Germinal center (tissue), 1 donor: ENCODE data around the gene SMIM41.

Experiments used
- DNase-seq: peaks from one replicate; pipeline ENCODE4 v3.0.0; 2012; ENCODE audit warnings: mixed read lengths, low spot score

The SMIM41 gene

DNA sequence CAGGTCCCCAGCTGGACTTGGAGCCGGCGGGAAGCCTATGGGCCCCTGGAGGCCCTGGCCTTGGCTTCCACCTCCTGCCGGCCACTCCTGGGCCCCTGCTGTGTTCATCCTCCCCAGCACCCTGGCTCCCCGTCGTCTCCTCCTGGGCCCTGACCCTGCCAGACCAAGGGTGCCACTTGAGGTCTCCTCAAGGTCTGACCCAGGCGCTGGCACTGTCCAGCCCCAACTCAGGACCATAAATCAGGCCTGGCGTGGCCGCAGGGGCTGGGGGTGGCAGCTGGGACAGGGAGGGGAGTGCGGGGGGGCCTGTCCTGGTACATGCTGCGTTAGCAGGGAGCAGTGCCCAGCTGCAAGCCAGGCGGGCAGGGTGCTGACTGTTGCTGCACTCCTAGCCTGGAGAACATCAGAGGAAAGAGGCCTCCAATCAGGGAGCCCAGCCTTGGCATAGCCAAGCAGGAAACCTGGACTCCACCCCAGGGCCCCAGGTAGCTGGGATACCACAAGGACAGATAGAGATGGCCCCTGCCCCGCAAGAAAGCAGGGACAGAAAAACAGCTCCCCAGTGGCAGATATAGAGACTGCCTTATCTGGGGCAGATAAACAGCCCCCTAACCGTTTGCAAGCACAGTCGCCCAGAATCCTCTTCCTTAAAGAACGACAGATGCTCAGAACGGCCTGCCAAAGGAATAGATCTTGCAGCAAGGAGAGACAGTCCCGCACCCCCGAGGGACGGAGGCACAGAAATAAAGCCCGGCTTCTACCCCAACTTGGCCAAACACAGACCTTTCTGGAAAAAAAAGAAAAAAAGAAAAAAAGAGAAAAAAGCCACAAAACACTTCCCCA is 16.2 kb upstream of the SMIM41 start:
- no peak for DNase-seq

DNA sequence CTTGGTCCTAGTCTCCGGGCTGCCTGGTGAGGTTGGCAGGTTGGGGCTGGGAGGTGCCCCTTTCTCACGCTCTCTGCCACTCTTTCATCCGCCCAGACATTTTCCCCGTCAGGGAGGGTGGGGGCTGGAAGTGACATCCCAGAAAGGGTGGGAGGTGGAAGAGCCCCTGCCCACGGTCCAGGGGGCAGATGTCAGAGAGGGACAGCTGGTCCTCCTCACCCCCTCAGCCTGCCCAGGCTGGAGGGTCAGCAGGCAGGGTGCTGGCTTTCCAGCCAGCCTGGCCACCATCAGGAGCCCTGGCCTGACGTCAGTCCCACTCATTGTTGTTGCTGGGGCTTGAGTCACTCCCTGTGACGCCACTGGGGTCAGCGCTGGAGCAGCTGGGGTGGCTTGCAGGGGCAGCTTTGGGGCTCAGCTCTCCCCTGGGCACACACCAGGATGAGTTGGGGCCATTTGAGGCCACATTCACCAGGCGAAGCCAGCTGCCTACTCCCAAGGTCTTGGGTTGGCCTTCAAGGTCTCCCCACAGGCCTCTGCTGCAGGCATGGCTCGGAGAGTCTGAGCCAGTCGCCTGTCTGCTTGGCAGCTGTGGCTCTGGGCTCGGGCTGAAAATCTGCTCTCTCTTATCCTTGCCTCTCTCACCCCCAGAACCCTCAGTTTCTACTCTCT is 15.4 kb upstream of the SMIM41 start:
- no peak for DNase-seq

DNA sequence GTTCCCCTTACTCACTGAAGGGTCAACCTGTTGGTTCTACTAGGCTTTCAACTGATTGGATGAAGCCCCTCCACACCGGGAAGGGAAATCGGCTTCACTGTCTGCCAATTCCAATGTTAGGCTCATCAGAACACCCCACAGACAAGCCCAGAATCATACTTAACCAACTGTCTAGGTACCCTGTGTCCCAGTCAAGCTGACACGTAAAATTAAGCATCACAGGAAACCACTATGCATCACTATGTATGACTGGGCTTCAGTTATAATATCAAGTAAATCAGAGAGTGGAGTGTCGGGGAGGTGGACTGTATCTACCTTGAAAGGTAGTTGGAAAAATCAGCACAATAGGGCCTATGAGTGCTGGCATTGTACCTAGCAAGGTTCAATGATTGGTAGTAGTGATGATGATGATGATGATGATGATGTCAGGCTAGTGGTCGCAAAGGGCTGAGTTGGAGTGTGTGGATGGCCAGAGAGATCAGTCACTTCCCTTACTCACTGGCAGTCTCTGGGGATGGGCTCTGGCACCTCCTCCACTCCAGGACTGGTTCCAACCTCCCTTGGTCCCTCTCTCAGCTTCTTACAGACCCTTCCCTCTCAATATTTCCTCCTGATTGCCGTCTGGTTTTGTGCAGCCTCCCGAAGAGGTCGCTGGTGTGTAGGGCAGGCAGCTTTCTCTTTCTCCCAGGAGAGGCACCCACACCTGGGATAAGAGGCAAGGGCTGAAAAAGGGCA is 13.0 kb upstream of the SMIM41 start:
- no peak for DNase-seq

DNA sequence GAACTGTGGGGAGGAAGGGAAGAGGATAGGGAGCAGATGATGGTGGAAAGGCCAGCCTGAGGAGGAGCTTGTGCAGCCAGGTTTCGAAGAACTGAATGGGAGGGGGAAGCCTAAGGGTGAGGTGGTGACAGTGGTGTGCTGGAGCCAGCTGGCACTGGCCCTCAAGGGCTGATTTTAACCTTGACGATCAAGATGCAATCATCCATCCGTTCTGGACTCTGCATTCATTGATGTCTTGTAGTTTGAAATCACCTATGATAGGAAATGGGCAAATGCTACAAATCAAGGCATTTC is 12.5 kb upstream of the SMIM41 start:
- no peak for DNase-seq

DNA sequence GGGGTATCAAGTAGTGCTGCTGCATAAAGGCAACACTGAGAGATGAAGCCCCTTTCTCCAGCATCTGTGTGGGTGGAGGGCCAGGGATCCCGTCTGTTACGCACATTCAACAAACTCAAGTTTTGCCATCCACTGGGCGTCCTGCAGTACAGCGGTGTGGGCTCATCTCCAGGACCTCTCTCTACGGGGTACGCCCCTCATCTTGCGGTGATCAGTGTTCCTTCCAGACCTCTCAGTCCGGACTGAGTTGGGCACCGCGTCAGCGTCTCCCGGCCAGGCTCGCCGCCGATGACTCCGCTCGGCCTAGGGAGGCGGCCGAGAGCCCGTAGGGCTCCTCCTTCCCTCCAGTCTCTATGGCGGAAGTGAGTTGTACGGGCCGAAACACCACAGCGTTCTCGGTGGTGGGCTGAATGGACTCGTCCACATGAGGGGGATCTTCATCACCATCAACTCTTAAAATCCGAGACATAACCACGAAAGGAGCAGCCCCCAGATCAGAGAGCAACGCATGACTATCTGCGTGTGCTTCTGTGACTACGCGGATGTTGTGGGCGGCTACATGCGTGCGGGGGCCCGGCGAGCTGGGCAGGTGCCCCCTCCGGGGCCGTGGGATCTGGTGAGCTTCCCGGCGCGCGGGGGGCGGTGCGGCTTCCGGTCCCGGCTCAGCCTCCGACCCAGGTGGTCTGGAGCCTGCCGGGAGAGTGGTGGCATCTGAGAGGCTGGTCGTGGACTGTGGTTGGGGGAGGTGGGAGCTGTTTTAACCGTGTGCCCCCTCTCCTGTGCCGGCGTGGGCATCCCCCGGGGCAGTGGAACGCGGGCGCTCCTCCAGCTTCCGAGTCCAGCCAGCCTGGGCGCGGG is 9.9 kb upstream of the SMIM41 start, which contains the start of gene ATG101:
Gene ATG101 (plus strand): TSS at position 652 of the 858 bp plus-strand sequence. CDS start 3,673 bp downstream, outside the sequence.
- peak; percentile 94 for DNase-seq

DNA sequence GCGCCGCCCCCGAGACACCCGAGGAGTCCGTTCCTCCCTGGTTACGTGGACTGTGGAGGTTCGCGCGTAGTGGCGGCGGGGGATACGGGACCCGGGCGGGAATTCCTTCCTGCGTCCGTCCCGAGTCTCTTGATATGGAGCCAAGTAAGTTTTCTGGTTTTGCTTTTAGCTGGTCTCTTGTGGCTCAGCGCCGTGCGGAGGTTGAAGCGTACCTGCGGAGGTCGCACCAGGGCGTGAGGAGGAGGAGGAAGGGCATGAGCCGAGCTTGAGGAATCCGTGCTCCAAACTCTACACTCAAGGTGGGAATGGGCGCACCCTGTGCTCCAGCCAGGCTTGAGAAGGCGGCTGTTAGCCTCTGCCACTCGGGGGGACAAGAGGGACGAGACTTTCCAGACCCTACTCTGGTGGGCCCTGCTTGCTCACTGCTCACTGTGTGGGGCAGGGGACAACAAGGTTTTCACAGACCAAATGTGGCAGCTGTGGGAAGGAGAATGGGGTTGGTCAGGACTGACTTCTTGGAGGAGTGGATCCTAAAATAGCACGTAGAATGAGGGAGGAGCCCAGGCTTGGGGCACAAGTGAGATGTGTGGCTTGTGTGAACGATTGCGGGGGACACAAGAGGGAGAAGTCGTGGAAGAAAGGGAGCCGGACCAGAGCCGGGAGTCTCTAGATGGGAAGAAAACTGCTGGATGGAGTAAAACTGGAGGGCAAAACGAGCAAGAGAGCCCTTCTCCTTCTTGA is 9.1 kb upstream of the SMIM41 start:
- no peak for DNase-seq

DNA sequence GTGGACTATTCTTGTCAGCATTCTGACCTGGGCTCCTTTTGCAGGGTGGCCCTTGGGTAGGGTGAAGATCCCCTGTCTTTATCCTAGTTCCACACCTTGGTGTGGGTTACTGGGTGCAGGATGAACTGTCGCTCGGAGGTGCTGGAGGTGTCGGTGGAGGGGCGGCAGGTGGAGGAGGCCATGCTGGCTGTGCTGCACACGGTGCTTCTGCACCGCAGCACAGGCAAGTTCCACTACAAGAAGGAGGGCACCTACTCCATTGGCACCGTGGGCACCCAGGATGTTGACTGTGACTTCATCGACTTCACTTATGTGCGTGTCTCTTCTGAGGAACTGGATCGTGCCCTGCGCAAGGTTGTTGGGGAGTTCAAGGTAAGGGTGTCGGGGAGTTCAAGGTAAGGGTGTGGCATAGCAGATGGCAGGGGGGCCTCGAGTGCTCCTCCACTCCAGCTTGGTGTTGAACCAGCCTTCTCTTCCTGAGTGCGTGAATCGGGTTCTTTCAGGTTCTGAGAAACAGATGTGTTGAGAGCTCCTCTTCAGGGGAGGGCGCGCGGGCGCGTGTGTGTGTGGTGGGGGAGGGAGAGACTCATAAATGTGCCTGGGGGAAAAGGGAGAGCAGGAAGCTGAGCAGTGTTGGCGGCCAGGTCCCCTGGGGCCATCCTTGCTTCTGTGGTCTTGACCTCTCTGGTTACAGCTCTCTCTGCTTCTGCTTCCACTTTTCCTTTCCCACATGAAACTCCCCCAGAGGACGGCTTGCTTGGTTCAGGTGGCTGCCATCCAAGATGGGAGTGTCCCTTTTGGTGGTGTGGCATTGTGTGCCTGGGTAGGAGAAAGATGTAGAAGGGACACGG is 5.7 kb upstream of the SMIM41 start:
- DNase-seq: no peak

DNA sequence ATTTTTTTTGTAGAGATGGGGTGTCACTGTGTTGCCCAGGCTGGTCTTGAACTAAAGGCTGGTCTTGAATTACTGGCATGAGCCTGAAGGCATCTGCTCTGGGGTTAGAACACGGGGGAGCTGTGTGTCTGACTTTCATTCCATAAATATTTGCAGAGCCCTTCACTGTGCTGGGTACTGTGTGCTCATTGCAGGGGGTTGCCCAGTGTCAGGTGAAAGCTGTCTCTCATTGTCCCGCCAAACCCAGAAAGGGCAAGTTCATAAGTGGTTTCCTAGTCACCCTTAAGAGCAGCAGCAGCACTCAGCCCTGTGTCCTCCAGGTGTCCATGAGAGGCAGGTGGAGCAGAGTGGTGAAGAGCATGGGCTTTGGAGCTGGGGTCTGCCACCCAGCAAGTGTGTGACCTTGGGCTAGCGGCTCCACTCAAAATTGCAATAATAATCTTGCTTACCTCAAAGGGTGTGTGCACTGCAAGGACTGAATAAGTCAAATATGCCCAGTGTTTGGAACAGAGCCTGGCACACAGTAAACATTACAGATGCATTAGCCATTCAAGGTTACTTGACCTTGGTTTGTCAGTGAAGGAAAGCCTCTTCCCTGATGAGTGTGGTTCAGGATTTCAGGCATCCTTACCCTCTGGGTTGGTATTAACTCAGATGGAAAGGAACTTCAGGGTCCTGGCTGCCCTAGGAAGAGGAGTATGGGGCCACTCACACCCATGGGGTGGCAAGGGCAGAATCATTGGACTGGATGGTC is 4.4 kb upstream of the SMIM41 start:
- DNase-seq: no peak

DNA sequence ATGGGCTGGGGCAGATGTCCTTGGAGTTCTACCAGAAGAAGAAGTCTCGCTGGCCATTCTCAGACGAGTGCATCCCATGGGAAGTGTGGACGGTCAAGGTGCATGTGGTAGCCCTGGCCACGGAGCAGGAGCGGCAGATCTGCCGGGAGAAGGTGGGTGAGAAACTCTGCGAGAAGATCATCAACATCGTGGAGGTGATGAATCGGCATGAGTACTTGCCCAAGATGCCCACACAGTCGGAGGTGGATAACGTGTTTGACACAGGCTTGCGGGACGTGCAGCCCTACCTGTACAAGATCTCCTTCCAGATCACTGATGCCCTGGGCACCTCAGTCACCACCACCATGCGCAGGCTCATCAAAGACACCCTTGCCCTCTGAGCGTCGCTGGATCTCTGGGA is 2.7 kb upstream of the SMIM41 start:
- DNase-seq: no peak

DNA sequence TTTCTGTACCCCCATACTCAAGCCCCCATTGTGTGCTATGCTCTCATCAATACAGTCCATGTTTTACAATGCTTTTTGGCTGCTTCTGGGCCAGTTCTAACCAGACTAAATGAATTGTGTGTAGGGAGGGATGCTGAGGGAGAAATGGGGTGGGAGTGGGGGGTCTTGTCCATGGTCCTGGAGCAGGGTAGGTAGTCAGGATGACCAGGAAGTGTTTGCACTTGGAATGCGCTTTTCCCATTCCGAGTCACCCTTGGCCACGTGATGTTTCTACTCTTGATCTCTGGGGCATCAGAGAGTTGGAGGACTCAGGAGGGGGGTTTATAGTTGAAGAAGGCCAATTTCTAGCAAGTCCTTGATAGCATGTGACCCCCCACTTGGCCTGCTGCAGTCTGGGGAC is 1.2 kb upstream of the SMIM41 start:
- no peak for DNase-seq

DNA sequence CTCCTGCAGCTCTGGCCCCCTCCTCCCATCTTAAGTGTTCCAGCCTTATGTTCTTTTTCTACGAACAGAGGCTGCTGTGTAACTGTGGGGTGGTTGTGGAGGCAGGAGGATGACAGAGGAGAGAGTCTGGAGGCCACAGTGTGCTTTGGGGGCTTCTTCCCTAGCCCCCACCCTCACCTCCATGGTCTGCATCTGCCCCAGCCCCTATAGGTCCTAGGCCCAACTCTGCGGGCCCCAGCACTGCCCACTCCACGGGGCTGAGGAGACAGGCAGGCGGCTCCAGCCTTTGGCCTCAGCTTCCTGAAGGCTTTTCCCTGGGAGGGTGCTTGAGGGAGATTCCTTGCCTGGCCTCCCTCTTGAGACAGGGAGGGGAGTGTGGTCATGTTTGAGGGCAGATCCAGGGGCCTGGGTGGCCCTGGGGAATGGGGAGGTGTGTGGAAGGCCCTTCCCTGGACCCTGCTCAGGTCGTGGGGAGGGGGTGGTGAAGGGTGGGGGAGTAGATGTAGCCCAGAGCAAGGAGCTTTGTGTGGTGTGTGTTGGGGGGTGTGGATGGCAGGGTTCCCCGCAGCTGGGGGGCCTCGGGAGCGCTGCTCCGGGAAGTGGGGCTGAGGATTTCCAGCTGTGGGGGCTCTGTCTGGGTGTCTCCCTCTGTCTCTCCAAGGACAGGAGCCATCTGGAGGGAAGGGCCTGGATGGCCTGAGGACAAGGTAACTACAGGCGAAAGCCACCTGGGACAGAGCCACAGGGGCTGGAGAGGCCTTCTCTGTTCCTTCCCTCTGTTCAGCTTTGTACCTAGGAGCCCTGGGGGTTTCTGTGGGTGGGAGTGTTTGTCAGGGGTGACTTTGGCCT is 1.1 kb downstream of the SMIM41 start:
- DNase-seq: no peak

DNA sequence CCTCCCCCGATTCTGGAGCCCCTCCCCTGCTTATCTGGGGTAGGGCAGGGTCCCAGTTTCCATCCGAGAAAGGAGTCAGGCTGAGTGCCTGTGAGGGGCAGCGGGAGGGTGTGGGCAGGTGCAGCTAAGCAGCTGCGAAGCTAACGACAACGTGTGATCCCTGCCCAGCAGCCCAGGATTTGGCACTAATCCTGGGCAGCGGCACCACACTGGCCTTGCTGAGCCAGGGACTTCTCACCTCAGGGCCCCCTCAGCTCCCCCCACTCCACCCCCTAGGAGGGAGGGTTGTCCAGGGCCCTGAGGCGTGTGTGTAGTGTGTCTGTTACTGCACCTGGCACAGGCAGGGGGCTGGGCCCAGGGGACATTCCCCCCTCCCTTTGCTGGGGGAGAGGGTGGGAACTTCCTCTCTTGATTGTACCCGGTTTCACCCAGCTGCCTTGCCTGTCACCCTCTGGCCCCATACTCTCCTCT is 1.8 kb downstream of the SMIM41 start:
- DNase-seq: peak; percentile 86

DNA sequence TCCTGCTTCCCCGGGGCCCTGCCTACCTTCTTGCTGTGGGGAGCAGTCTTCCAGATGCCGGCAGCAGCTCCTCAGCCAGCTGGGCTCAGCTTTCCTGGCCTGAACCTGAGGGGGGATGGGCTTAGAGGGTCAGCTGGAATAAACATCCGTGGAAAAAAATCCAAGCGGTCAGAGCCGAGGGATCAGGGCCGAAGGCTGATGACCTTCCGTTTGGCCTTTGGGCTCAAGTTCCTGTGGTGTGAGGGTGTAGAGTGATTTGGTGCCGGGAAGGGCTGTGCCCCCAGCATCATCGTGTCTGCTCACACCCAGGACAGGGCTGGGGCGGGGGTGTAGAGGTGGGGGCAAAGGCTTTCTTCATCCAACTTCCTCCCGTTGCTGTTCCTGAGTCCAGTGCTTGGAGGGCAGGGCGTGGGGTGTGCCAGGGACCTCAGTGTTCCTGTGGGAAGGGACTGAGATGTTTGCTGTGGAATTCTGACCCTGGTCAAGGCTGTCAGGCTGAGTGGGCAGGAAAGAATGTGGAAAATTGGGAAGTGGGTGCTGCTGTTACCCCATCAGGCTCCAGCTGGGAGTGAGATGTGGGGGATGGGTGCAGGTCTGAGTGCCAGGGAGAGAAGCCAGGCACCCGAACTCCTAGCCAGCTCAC is 2.6 kb downstream of the SMIM41 start:
- DNase-seq: no peak

DNA sequence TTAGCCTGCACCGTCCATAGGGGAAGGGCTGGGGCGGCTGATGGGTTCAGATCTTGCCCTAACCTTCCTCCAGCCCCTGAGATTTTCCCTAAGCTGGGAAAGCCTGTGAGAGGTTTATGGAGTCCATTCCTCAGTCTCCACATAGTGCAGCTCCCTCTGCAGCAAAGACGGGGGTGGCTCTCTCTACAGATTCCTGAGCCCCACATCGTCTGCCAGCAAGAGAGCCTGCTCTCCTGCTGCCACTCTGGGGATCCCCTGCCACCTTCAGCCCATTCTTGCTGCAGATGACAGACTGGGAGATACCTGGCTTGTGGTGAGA is 3.1 kb downstream of the SMIM41 start:
- no peak for DNase-seq

DNA sequence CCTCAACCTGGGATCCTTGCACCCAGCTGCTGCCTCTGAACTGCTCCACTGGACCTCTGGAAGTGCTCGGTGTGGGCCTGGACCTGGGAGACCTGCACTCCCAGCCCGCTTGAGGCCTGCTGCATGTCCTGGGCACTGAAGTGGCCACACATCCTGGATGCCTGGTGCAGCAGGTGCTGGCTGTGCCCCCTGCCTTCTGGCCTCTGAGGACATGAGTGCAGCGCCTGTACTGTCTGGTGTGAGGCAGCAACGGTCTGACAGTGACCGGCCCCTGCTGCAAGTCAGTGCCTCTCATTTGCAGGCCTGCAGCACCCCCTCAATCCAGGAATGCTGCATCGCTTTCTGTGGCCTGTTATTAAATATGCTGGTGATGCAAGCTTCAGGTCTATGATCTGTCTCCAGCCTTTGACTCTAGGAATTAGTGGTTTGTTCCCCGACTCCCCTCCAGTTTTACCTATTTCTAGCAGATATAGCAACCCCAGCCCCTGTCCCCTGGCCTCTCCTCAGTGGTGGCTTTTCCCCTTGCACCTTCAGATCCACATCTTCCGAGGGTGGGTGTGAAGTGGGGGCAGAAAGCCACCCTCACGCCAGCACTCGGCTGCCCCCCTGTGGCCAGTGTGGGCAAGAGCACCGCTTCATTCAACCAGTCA is 3.6 kb downstream of the SMIM41 start:
- peak; percentile 86 for DNase-seq

DNA sequence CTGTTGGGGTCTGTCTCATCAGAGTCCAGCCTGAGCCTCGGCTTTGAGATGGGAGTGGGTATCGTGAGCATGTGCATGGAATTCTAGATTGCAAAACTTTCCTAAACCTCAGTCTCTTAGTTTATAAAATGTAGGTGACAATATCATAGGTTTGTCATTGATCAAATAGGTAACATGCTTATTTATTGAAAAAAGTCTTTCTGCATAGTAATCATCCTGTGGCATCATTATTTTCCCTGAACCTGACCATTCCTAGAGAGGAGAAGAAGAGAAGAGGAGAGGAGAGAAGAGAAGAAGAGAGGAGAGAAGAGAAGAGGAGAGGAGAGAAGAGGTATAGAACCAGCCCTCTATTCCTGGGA is 4.1 kb downstream of the SMIM41 start:
- DNase-seq: no peak

DNA sequence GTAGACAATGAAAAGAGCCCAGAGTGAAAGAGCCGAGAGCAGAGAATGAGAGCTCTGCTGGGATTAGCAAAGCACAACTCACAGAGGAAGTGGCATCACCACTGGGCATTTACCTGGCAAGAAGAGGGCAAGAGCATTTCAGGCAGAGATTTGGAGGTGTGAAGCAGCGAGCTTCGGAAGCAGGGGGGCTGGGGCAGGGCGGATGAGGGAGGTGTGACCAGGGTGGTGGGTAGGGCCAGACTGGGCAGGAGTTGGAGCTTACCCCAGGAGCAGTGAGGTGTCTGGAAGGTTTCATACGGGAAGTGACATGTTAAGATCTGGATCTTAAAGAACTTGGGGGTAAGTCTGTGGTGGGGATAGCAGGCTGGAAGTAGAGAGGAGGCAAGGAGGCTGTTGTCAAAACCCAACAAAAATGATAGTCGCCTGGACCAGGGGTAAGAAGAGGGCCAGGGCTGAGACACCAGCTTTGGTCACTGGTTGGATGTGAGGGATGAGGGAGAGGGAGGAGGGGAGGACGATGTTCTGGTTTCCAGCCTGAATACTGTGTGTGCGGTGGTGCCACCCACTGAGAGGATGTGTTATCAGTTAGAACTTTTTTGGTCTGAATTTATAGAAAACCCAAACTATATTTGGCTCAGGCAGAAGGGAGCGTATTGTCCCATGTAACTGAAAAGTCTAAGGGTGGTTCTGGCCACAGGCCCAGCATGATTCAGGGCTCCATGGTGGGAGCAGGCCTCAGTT is 5.2 kb downstream of the SMIM41 start:
- DNase-seq: no peak
